Erythroblast (primary cell): ENCODE data around the gene MUL1.

Source experiments
- GATA1 ChIP-seq: IDR thresholded peaks from 2 replicates; pipeline ENCODE4 v1.6.1; 2011; ENCODE audit warnings: low read depth, mild to moderate bottlenecking, control low read depth, low read length, moderate library complexity
- POLR2A ChIP-seq: IDR thresholded peaks from 2 replicates; pipeline ENCODE4 v1.6.1; 2011; ENCODE audit warnings: mild to moderate bottlenecking, low read length

DNA sequence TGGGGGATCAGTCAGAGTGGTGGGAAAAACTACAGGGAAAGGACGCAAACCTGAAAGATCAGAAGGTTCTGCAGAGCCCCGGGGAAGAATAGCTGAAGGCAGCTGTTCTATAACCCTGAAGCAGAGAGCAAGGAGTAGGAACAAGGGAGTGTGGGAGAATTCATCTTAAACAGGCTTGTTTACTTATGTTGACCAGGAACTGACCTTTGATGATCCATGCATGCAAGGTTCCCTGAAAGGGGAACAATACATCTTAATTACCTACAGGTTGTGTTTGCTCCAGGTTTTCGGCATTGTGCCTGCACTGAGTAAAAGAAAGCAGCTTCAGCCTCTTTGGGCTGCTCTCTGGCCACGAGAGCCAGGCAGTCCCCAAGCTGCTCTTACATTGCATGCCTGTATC lies 25.7 kb upstream of the MUL1 start:
- TF ChIP-seq POLR2A, result no peak
- no peak for TF ChIP-seq GATA1
